HEK293 (cell line): ENCODE results near the gene HPGD.

ENCODE experiments used
- CTCF ChIP-seq: fragments of 450-650 bp; formaldehyde crosslinking; IDR thresholded peaks from 2 replicates; pipeline ENCODE4 v1.5.1; 2016; ENCODE audit warnings: missing biosample characterization, missing genetic modification characterization
- WT1 ChIP-seq: fragments of 450-650 bp; formaldehyde crosslinking; IDR thresholded peaks from 2 replicates; pipeline ENCODE4 v1.5.1; 2016; ENCODE audit warnings: missing biosample characterization, missing genetic modification characterization
- YY1 ChIP-seq: fragments of 450-650 bp; formaldehyde crosslinking; IDR thresholded peaks from 2 replicates; pipeline ENCODE4 v1.5.1; 2018; ENCODE audit warnings: missing biosample characterization, missing genetic modification characterization
- ZNF239 ChIP-seq: fragments of 450-650 bp; formaldehyde crosslinking; IDR thresholded peaks from 2 replicates; pipeline ENCODE4 v1.5.1; 2016; ENCODE audit warnings: missing biosample characterization, missing genetic modification characterization
- ZNF747 ChIP-seq: fragments of 450-650 bp; formaldehyde crosslinking; IDR thresholded peaks from 2 replicates; pipeline ENCODE4 v1.5.1; 2016; ENCODE audit warnings: missing biosample characterization, missing genetic modification characterization
- ZNF791 ChIP-seq: fragments of 450-650 bp; formaldehyde crosslinking; IDR thresholded peaks from 2 replicates; pipeline ENCODE4 v1.5.1; 2016; ENCODE audit warnings: missing biosample characterization, missing genetic modification characterization

- no peak for TF ChIP-seq ZNF791 (tag by site-specific recombination)
- no peak for TF ChIP-seq ZNF747
- no peak for TF ChIP-seq ZNF239 (tag by site-specific recombination)
- no peak for TF ChIP-seq CTCF (tag by site-specific recombination)
- TF ChIP-seq YY1 (tag by site-specific recombination): no peak
- no peak for TF ChIP-seq WT1 (tag by site-specific recombination)
Observed at GRCh38 chr4:174512745-174513144, 9.5 kb downstream of the HPGD start.
